BE2C (cell line): ENCODE results near the gene CMIP.

ENCODE experiments used
- DNase-seq: peaks from one replicate; pipeline ENCODE4 v3.0.0-alpha.2; 2020
- H3K27me3 ChIP-seq: fragments of 250-450 bp; sonication (Bioruptor Pico); 2 replicates; pipeline ENCODE4 v1.5.1; 2020; ENCODE audit warnings: mild to moderate bottlenecking
- H3K36me3 ChIP-seq: fragments of 250-450 bp; sonication (Bioruptor Pico); 2 replicates; pipeline ENCODE4 v1.5.1; 2020; ENCODE audit warnings: mild to moderate bottlenecking
- H3K4me1 ChIP-seq: fragments of 250-450 bp; sonication (Bioruptor Pico); 2 replicates; pipeline ENCODE4 v1.5.1; 2020
- H3K4me3 ChIP-seq: 2 replicates; pipeline ENCODE4 v1.5.1; 2011; ENCODE audit warnings: low read depth, low read length
- H3K9me3 ChIP-seq: fragments of 250-450 bp; sonication (Bioruptor Pico); 2 replicates; pipeline ENCODE4 v1.5.1; 2020
- CTCF ChIP-seq: IDR thresholded peaks from 2 replicates; pipeline ENCODE4 v1.5.1; 2012; ENCODE audit warnings: mild to moderate bottlenecking, low read depth, low read length

The CMIP gene

GRCh38 chr16:81469183-81469677 is 24.6 kb downstream of the CMIP start:
- Histone ChIP-seq H3K4me1 (no peaks in the 10 kb centered on the region), H3K9me3 (no peaks in the 10 kb centered on the region), H3K4me3 (no peak overlapping the region), H3K36me3 (no peaks in the 10 kb centered on the region; the same call in 1 of the 2 replicates), H3K27me3 (no peaks in the 10 kb centered on the region)
- no peak for DNase-seq
- no peak for TF ChIP-seq CTCF

GRCh38 chr16:81469710-81470535 is 25.3 kb downstream of the CMIP start:
- Histone ChIP-seq H3K4me3 (no peak overlapping the region), H3K27me3 (no peaks in the 10 kb centered on the region), H3K4me1 (no peaks in the 10 kb centered on the region), H3K9me3 (no peaks in the 10 kb centered on the region), H3K36me3 (no peaks in the 10 kb centered on the region; the same call in 1 of the 2 replicates)
- TF ChIP-seq CTCF = no peak
- no peak for DNase-seq

GRCh38 chr16:81470796-81471636 is 26.4 kb downstream of the CMIP start:
- Histone ChIP-seq H3K36me3 (no peaks in the 10 kb centered on the region; the same call in 1 of the 2 replicates), H3K9me3 (no peaks in the 10 kb centered on the region), H3K4me3 (no peak overlapping the region), H3K4me1 (no peaks in the 10 kb centered on the region), H3K27me3 (no peaks in the 10 kb centered on the region)
- no peak for DNase-seq
- no peak for TF ChIP-seq CTCF

GRCh38 chr16:81471882-81472281 is 27.3 kb downstream of the CMIP start:
- no peaks in the 10 kb centered on the region for H3K9me3 ChIP-seq
- H3K4me1 ChIP-seq = no peaks in the 10 kb centered on the region
- no peak overlapping the region for H3K4me3 ChIP-seq
- no peaks in the 10 kb centered on the region for H3K27me3 ChIP-seq
- no peak for TF ChIP-seq CTCF
- DNase-seq = no peak
- no peaks in the 10 kb centered on the region; the same call in 1 of the 2 replicates for H3K36me3 ChIP-seq

GRCh38 chr16:81472391-81472790 is 27.8 kb downstream of the CMIP start:
- TF ChIP-seq CTCF = no peak
- no peaks in the 10 kb centered on the region for H3K9me3 ChIP-seq
- DNase-seq = no peak
- no peaks in the 10 kb centered on the region for H3K4me1 ChIP-seq
- no peak overlapping the region for H3K4me3 ChIP-seq
- no peaks in the 10 kb centered on the region for H3K27me3 ChIP-seq
- H3K36me3 ChIP-seq = no peaks in the 10 kb centered on the region; the same call in 1 of the 2 replicates
